Peyer's patch (tissue), 4 donors: ENCODE results near the gene GALR2.

Experiments used
- CTCF ChIP-seq, 6 experiments: fragments of 450-650 bp in 4 of 6; fragments of 200-600 bp in 2 of 6; sonication (generic) in 1 of 6; IDR thresholded peaks; one replicate each; pipeline ENCODE4 v1.5.1; 2017 to 2019; ENCODE audit warnings: antibody characterized with exemption in 6 of 6, mild to moderate bottlenecking in 3 of 6, moderate library complexity in 1 of 6
- POLR2A ChIP-seq, 2 donors: fragments of 450-650 bp; IDR thresholded peaks; one replicate each; pipeline ENCODE4 v1.5.1; 2017; ENCODE audit warnings: antibody characterized with exemption in 2 of 2, mild to moderate bottlenecking in 2 of 2, moderate library complexity in 2 of 2

GRCh38 chr17:76124582-76125390, 50.2 kb downstream of the GALR2 start:
- TF ChIP-seq CTCF (IDR thresholded peaks at IDR 0.05) = no peak
- TF ChIP-seq POLR2A (IDR thresholded peaks at IDR 0.05) = no peak
